Cardiac fibroblast (primary cell): ENCODE measurements around the gene ARID1A.

Experiments
- DNase-seq, 2 donors: peaks; one replicate each; pipeline versions ENCODE4 v3.0.0 to v3.0.0-alpha.2; 2010; ENCODE audit warnings: low read depth in 2 of 2
- H3K4me3 ChIP-seq, 2 donors: replicated peaks in 1 of 2; 1 replicate in 1 of 2; 2 replicates in 1 of 2; pipeline ENCODE4 v1.5.1; 2011; ENCODE audit warnings: low read depth in 2 of 2, low read length in 2 of 2, mild to moderate bottlenecking in 2 of 2, moderate library complexity in 1 of 2
- CTCF ChIP-seq: IDR thresholded peaks from one replicate; pipeline ENCODE4 v1.5.1; 2011; ENCODE audit warnings: low read depth, mild to moderate bottlenecking, low read length, inconsistent platforms

Gene ARID1A

DNA sequence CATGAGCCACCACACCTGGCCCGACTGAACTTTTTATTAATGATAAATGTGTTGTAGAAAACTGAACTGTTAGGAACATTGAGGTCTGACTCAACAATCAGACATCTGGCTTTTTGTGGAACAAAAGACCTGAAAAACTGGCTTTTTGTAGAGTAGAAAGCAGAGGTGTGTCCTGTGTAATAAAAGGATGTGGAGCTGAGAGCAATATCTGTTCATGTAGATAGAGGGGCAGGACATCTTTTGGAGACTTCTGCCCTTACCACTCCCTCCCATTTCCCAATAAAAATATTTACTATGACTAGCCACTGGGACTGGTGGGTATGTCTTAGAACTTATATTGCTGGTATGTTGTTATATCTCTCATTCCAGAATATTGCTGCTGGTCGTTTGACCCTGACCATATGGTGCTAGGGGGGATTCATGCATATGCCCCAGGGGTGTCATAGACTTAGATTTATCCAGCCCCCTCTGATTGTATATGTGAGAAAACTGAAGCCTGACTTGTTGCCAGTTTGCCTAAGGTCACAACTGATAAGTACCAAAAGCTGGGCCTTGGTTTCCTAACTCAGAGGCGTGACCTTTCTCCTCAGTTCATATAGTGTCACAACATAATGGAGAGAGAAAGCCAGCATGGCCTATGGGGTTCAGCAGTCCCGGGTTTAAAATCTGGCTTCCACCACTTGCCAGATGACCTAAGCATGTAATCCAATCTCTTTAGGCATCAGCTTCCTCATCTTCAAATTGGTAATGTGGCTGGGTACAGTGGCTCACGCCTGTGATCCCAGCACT is 58.5 kb downstream of the ARID1A start:
- H3K4me3 ChIP-seq: no peak overlapping the region
- peak in 1 of 2 donors; percentile 27 for DNase-seq
- no peak for TF ChIP-seq CTCF

- no peak for DNase-seq
- no peak for TF ChIP-seq CTCF
- H3K4me3 ChIP-seq: no peak overlapping the region
These were observed 62.5 kb downstream of the ARID1A start for GRCh38 chr1:26758358-26758757.

- H3K4me3 ChIP-seq: no peak overlapping the region
- no peak for DNase-seq
- no peak for TF ChIP-seq CTCF
These were observed 63.7 kb downstream of the ARID1A start for GRCh38 chr1:26759531-26759930.

- DNase-seq: no peak
- TF ChIP-seq CTCF: peak; percentile 10
- no peak overlapping the region for H3K4me3 ChIP-seq
These were observed 65.4 kb downstream of the ARID1A start for GRCh38 chr1:26761217-26761616.

- TF ChIP-seq CTCF: no peak
- H3K4me3 ChIP-seq: no peak overlapping the region
- DNase-seq: no peak
These were observed 71.9 kb downstream of the ARID1A start for GRCh38 chr1:26767714-26768113.

GRCh38 chr1:26768755-26769154 is 72.9 kb downstream of the ARID1A start:
- no peak overlapping the region for H3K4me3 ChIP-seq
- DNase-seq: peak; percentile 65 to 85
- no peak for TF ChIP-seq CTCF

GRCh38 chr1:26771285-26771642 is 75.4 kb downstream of the ARID1A start:
- TF ChIP-seq CTCF: no peak
- no peak for DNase-seq
- no peak overlapping the region for H3K4me3 ChIP-seq
